ENCODE data around the gene ITGA2B. TPM values are rescaled to one million over a fixed set of nuclear protein-coding genes. Genes with fewer than 3 reads are reported as not detected.

The ITGA2B gene
- total and polyA plus RNA-seq, 10 of the 15 experiments (the other 5 are each of a cell fraction or from before 2014, with no cell fraction given): 0.04 to 0.51 (median 0.21) TPM; not detected in 1

DNA sequence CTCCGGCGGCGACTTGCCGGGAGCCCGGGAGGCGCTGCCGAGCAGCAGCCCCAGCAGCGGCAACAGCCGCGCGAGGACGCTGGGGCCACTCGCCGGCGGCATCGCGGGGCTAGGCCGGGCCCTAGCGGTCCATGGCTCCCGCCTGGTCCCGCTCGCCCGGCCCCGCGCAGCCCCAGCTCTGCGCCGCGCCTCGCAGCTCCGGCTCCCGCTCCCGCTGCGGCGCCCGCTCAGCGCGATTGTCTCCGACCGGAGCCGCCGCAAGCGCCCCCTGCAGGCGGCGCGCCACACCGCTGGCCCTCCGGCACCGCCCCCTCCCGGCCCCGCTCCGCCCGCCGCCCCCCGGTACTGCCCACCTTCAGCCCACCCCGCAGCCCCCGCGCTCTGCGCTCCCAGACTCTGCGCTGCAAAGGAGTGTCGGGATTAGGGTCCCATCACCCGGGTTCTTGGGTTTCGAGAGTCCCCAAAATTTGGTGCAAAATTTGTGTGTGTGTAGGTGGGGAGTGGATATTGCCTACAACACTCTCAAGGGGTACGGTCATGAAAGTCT is 25.8 kb downstream of the ITGA2B start, which contains the start of gene FAM171A2 (continued):
- TF ChIP-seq TARDBP (IDR thresholded peaks at IDR 0.05; ENCODE audit: borderline replicate concordance) (no peak), SRF (IDR thresholded peaks at IDR 0.05; ENCODE audit: low read depth in 2 of 2, low read length in 2 of 2) (no peak), RAD21 (IDR thresholded peaks at IDR 0.05; ENCODE audit: insufficient read depth, low read depth, low read length) (peak; percentile 25; the same call in 1 of the 2 replicates), EP300 (IDR thresholded peaks at IDR 0.05; ENCODE audit: borderline replicate concordance in 1 of 2, control insufficient read depth in 1 of 2, low read depth in 2 of 2, low read length in 2 of 2) (no peak), YY1 (IDR thresholded peaks at IDR 0.05; ENCODE audit: low read depth, low read length) (peak; percentile 28; the same call in 1 of the 2 replicates), GATAD2B (conservative IDR thresholded peaks at IDR 0.05; ENCODE audit: low read depth) (peak; percentile 92), KDM1A (IDR thresholded peaks at IDR 0.05; ENCODE audit: borderline replicate concordance) (no peak), ZBED1 (IDR thresholded peaks at IDR 0.05; ENCODE audit: borderline replicate concordance) (no peak), TCF7 (IDR thresholded peaks at IDR 0.05; ENCODE audit: borderline replicate concordance) (no peak), POU2F2 (IDR thresholded peaks at IDR 0.05; ENCODE audit: borderline replicate concordance, low read depth, low read length) (no peak), MYB (IDR thresholded peaks at IDR 0.05; ENCODE audit: borderline replicate concordance, low read depth, low read length) (no peak), ZSCAN29 (IDR thresholded peaks at IDR 0.05) (no peak), RCOR1 (conservative IDR thresholded peaks at IDR 0.05; ENCODE audit: low read depth, low read length) (no peak), NR2C1 (IDR thresholded peaks at IDR 0.05) (no peak), CHD4 (IDR thresholded peaks at IDR 0.05) (no peak)
- TF ChIP-seq, protein P1, sequence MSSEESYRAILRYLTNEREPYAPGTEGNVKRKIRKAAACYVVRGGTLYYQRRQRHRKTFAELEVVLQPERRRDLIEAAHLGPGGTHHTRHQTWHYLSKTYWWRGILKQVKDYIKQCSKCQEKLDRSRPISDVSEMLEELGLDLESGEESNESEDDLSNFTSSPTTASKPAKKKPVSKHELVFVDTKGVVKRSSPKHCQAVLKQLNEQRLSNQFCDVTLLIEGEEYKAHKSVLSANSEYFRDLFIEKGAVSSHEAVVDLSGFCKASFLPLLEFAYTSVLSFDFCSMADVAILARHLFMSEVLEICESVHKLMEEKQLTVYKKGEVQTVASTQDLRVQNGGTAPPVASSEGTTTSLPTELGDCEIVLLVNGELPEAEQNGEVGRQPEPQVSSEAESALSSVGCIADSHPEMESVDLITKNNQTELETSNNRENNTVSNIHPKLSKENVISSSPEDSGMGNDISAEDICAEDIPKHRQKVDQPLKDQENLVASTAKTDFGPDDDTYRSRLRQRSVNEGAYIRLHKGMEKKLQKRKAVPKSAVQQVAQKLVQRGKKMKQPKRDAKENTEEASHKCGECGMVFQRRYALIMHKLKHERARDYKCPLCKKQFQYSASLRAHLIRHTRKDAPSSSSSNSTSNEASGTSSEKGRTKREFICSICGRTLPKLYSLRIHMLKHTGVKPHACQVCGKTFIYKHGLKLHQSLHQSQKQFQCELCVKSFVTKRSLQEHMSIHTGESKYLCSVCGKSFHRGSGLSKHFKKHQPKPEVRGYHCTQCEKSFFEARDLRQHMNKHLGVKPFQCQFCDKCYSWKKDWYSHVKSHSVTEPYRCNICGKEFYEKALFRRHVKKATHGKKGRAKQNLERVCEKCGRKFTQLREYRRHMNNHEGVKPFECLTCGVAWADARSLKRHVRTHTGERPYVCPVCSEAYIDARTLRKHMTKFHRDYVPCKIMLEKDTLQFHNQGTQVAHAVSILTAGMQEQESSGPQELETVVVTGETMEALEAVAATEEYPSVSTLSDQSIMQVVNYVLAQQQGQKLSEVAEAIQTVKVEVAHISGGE (CRISPR knock-in tag; IDR thresholded peaks at IDR 0.05): no peak
- TF ChIP-seq, protein P2, sequence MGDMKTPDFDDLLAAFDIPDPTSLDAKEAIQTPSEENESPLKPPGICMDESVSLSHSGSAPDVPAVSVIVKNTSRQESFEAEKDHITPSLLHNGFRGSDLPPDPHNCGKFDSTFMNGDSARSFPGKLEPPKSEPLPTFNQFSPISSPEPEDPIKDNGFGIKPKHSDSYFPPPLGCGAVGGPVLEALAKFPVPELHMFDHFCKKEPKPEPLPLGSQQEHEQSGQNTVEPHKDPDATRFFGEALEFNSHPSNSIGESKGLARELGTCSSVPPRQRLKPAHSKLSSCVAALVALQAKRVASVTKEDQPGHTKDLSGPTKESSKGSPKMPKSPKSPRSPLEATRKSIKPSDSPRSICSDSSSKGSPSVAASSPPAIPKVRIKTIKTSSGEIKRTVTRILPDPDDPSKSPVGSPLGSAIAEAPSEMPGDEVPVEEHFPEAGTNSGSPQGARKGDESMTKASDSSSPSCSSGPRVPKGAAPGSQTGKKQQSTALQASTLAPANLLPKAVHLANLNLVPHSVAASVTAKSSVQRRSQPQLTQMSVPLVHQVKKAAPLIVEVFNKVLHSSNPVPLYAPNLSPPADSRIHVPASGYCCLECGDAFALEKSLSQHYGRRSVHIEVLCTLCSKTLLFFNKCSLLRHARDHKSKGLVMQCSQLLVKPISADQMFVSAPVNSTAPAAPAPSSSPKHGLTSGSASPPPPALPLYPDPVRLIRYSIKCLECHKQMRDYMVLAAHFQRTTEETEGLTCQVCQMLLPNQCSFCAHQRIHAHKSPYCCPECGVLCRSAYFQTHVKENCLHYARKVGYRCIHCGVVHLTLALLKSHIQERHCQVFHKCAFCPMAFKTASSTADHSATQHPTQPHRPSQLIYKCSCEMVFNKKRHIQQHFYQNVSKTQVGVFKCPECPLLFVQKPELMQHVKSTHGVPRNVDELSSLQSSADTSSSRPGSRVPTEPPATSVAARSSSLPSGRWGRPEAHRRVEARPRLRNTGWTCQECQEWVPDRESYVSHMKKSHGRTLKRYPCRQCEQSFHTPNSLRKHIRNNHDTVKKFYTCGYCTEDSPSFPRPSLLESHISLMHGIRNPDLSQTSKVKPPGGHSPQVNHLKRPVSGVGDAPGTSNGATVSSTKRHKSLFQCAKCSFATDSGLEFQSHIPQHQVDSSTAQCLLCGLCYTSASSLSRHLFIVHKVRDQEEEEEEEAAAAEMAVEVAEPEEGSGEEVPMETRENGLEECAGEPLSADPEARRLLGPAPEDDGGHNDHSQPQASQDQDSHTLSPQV (IDR thresholded peaks at IDR 0.05): peak; percentile 71; the same call in 1 of the 2 replicates
- TF ChIP-seq, protein P3, sequence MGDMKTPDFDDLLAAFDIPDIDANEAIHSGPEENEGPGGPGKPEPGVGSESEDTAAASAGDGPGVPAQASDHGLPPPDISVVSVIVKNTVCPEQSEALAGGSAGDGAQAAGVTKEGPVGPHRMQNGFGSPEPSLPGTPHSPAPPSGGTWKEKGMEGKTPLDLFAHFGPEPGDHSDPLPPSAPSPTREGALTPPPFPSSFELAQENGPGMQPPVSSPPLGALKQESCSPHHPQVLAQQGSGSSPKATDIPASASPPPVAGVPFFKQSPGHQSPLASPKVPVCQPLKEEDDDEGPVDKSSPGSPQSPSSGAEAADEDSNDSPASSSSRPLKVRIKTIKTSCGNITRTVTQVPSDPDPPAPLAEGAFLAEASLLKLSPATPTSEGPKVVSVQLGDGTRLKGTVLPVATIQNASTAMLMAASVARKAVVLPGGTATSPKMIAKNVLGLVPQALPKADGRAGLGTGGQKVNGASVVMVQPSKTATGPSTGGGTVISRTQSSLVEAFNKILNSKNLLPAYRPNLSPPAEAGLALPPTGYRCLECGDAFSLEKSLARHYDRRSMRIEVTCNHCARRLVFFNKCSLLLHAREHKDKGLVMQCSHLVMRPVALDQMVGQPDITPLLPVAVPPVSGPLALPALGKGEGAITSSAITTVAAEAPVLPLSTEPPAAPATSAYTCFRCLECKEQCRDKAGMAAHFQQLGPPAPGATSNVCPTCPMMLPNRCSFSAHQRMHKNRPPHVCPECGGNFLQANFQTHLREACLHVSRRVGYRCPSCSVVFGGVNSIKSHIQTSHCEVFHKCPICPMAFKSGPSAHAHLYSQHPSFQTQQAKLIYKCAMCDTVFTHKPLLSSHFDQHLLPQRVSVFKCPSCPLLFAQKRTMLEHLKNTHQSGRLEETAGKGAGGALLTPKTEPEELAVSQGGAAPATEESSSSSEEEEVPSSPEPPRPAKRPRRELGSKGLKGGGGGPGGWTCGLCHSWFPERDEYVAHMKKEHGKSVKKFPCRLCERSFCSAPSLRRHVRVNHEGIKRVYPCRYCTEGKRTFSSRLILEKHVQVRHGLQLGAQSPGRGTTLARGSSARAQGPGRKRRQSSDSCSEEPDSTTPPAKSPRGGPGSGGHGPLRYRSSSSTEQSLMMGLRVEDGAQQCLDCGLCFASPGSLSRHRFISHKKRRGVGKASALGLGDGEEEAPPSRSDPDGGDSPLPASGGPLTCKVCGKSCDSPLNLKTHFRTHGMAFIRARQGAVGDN (IDR thresholded peaks at IDR 0.05): no peak

All from GM12878 (cell line).